ENCODE results near the gene WNT2B. TPM values are rescaled to one million over a fixed set of nuclear protein-coding genes. Genes with fewer than 3 reads are reported as not detected.

Gene WNT2B
- total and polyA plus RNA-seq, 11 donors = 0.71 to 16.2 (median 2.0) TPM

GRCh38 chr1:112565800-112566199 is 57.0 kb downstream of the WNT2B start:
- no peak overlapping the region for H3K4me3 ChIP-seq
- TF ChIP-seq, protein P1, sequence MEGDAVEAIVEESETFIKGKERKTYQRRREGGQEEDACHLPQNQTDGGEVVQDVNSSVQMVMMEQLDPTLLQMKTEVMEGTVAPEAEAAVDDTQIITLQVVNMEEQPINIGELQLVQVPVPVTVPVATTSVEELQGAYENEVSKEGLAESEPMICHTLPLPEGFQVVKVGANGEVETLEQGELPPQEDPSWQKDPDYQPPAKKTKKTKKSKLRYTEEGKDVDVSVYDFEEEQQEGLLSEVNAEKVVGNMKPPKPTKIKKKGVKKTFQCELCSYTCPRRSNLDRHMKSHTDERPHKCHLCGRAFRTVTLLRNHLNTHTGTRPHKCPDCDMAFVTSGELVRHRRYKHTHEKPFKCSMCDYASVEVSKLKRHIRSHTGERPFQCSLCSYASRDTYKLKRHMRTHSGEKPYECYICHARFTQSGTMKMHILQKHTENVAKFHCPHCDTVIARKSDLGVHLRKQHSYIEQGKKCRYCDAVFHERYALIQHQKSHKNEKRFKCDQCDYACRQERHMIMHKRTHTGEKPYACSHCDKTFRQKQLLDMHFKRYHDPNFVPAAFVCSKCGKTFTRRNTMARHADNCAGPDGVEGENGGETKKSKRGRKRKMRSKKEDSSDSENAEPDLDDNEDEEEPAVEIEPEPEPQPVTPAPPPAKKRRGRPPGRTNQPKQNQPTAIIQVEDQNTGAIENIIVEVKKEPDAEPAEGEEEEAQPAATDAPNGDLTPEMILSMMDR (IDR thresholded peaks at IDR 0.05) = no peak
- TF ChIP-seq POLR2A (IDR thresholded peaks at IDR 0.05) = no peak
- intact Hi-C loops (cut with DNase I) = no loop called here
- no peaks in the 10 kb centered on the region for H3K27me3 ChIP-seq
- H3K9me3 ChIP-seq = no peaks in the 10 kb centered on the region
- no peaks in the 10 kb centered on the region for H3K4me1 ChIP-seq
- peaks cover 0 to 55% (median 21%) of the 10 kb centered on the region in 9 donors for H3K36me3 ChIP-seq
- DNase-seq = no peak
- H3K27ac ChIP-seq = no peak overlapping the region
- 83 to 100% (median 92%) methylated on average over 1 of the region's 1 CpG for WGBS, 4 donors
- no peak for ATAC-seq

DNA sequence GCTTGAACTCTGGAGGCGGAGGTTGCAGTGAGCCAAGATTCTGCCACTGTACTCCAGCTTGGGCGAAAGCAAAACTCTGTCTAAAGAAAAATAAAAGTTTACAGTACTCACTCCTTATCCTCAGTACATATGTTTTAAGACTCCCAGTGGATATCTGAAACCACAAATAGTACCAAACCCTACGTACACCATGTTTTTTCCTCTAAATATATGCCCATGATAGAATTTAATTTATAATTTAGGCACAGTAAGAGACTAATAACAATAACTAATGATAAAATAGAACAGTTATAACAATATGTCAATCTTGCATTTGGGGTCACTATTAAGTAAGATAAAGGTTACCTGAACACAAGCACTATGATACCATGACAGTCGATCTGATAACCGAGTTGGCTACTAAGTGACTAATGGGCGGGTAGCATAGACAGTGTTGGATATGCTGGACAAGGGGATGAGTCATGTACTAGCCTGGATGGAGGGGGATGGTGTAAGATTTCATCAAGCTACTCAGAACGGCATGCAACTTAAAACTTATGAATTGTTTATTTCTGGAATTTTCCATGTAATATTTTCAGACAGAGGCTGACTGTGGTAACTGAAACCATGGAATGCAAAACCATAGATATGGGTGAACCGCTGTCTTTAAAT is 66.5 kb downstream of the WNT2B start:
- no peak for TF ChIP-seq POLR2A (IDR thresholded peaks at IDR 0.05)
- TF ChIP-seq, protein P1 (IDR thresholded peaks at IDR 0.05) = no peak
- no peak overlapping the region for H3K27ac ChIP-seq
- 95 to 96% (median 96%) methylated on average over 8 of the region's 8 CpGs for WGBS, 4 donors
- no peak for ATAC-seq
- no peaks in the 10 kb centered on the region for H3K4me1 ChIP-seq
- intact Hi-C loops (cut with DNase I) = no loop called here
- H3K9me3 ChIP-seq = no peaks in the 10 kb centered on the region
- no peak overlapping the region for H3K4me3 ChIP-seq
- H3K27me3 ChIP-seq = no peaks in the 10 kb centered on the region
- peaks cover 0 to 99% (median 69%) of the 10 kb centered on the region in 9 donors for H3K36me3 ChIP-seq
- DNase-seq = no peak

DNA sequence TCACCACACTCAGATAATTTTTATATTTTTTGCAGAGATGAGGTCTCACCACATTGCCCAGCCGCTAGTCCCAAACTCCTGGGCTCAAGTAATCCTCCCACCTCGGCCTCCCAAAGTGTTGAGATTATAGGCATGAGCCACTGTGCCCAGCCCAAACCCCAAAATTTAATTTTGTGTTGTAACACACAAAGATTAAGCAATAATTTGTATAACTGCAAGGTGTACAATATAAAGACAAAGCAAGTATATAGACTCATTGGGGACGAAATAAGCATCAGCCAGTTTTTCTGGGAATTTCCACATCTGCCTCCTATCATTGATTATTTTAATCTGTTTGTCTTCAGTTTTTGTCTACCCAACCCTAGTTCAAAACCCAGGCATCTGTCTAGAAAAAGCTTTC is 67.5 kb downstream of the WNT2B start:
- Histone ChIP-seq H3K27ac (no peak overlapping the region), H3K36me3 (peaks cover 0 to 100% (median 68%) of the 10 kb centered on the region in 9 donors), H3K9me3 (no peaks in the 10 kb centered on the region), H3K27me3 (no peaks in the 10 kb centered on the region), H3K4me1 (no peaks in the 10 kb centered on the region), H3K4me3 (no peak overlapping the region)
- intact Hi-C loops (cut with DNase I) = no loop called here
- DNase-seq = no peak
- TF ChIP-seq, protein P1 (IDR thresholded peaks at IDR 0.05) = no peak
- TF ChIP-seq POLR2A (IDR thresholded peaks at IDR 0.05) = no peak
- ATAC-seq = no peak
- WGBS, 4 donors = 92 to 99% (median 97%) methylated on average over 3 of the region's 3 CpGs

Small RNAs within 50 kb of the gene (microRNA-seq; reads per million reads assigned to microRNA genes)
- gene MIR4256 = 0 reads per million in 4 donors

Other genes starting within 250 kb of the WNT2B start
- gene CTTNBP2NL, start 112.8 kb upstream of the WNT2B start, total RNA-seq = 10 to 100 TPM in 8 of 9 donors, 1 to 10 TPM in 1; 9.3 to 22.8 (median 14.7) TPM
- gene CTTNBP2NL, start 112.8 kb upstream of the WNT2B start, polyA plus RNA-seq = 1 to 10 TPM; 4.6 to 6.5 TPM
- 10 to 100 TPM; 11.4 to 20.3 (median 13.8) TPM for gene ST7L, start 110.2 kb downstream of the WNT2B start, total RNA-seq
- 1 to 10 TPM; 6.9 to 9.8 TPM for gene ST7L, start 110.2 kb downstream of the WNT2B start, polyA plus RNA-seq
- gene CAPZA1, start 110.9 kb downstream of the WNT2B start, total RNA-seq = 10 to 100 TPM; 23.8 to 98.4 (median 32.6) TPM
- gene CAPZA1, start 110.9 kb downstream of the WNT2B start, polyA plus RNA-seq = 10 to 100 TPM; 17.0 to 46.6 TPM
- 10 to 100 TPM in 7 of 9 donors, 1 to 10 TPM in 2; 7.5 to 43.6 (median 13.3) TPM for gene MOV10, start 165.7 kb downstream of the WNT2B start, total RNA-seq
- gene MOV10, start 165.7 kb downstream of the WNT2B start, polyA plus RNA-seq = 10 to 100 TPM; 10.8 to 25.3 TPM
- 100 to 1,000 TPM; 147 to 432 (median 217) TPM for gene RHOC, start 198.2 kb downstream of the WNT2B start, total RNA-seq
- 100 to 1,000 TPM; 170 to 443 TPM for gene RHOC, start 198.2 kb downstream of the WNT2B start, polyA plus RNA-seq
- gene PPM1J, start 206.4 kb downstream of the WNT2B start, total RNA-seq = 10 to 100 TPM in 3 of 9 donors, 1 to 10 TPM in 6; 4.2 to 11.5 (median 8.3) TPM
- 1 to 10 TPM; 1.8 to 6.9 TPM for gene PPM1J, start 206.4 kb downstream of the WNT2B start, polyA plus RNA-seq

Data from heart left ventricle (tissue), 16 donors.